ENCODE results near the gene KRR1. TPM values are rescaled to one million over a fixed set of nuclear protein-coding genes. Genes with fewer than 3 reads are reported as not detected.
"Not testable (repeated sequence)": the region's sequence is repeated elsewhere in the genome, so short reads cannot be mapped to it uniquely, and the experiment has no call there.

KRR1 gene
- total RNA-seq, 2 donors from 2014 or later: 60.7 to 75.2 TPM

- Histone ChIP-seq H3K36me3 (ENCODE audit: control insufficient read depth, insufficient read depth, low read length) (no peaks in the 10 kb centered on the region), H3K9me3 (ENCODE audit: control insufficient read depth, low read length) (no peaks in the 10 kb centered on the region), H3K27ac (ENCODE audit: low read depth, low read length) (no peak overlapping the region), H3K27me3 (ENCODE audit: control insufficient read depth, insufficient read depth, low read length, poor library complexity, severe bottlenecking) (no peaks in the 10 kb centered on the region), H3K4me1 (ENCODE audit: control insufficient read depth, insufficient read depth, low read length) (no peaks in the 10 kb centered on the region), H3K9ac (ENCODE audit: extremely low read depth, low read length, poor library complexity, severe bottlenecking) (no peak overlapping the region), H3K4me3 (ENCODE audit: low read length) (no peak overlapping the region)
- no peaks in the 10 kb centered on the region for H3K36me3 Mint-ChIP-seq (ENCODE audit: low read depth)
- H3K4me1 Mint-ChIP-seq: no peaks in the 10 kb centered on the region
- H3K27ac Mint-ChIP-seq: no peak overlapping the region
- TF ChIP-seq CTCF (conservative IDR thresholded peaks at IDR 0.05): no peak
- no peak overlapping the region for H3K4me3 Mint-ChIP-seq
- no peak for DNase-seq
- peaks cover 6% of the 10 kb centered on the region for H3K9me3 Mint-ChIP-seq
- H3K27me3 Mint-ChIP-seq (ENCODE audit: insufficient read depth): no peaks in the 10 kb centered on the region
Measured at GRCh38 chr12:75446857-75447256, 64.6 kb downstream of the KRR1 start.

DNA sequence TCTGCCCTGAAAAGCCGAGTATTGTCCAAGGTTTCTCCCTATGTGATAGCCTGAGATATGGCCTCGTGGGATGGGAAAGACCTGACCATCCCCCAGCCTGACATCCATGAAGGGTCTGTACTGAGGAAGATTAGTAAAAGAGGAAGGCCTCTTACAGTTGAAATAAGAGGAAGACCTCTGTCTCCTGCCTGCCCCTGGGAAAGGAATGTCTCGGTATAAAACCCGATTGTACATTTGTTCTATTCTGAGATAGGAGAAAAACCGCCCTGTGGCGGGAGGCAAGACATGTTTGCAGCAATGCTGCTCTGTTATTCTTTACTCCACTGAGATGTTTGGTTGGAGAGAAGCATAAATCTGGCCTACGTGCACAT, 66.3 kb downstream of the KRR1 start:
- 90 to 94% methylated on average over 3 to 7 of the region's 7 CpGs for WGBS, 2 experiments (ENCODE audit: insufficient coverage in 1 of 2, insufficient read length in 1 of 2)
- DNase-seq; H3K27me3 Mint-ChIP-seq (ENCODE audit: insufficient read depth); H3K36me3 Mint-ChIP-seq (ENCODE audit: low read depth); H3K4me3 ChIP-seq (ENCODE audit: low read length); H3K27ac ChIP-seq (ENCODE audit: low read depth, low read length); H3K27me3 ChIP-seq (ENCODE audit: control insufficient read depth, insufficient read depth, low read length, poor library complexity, severe bottlenecking); H3K27ac Mint-ChIP-seq; H3K9me3 ChIP-seq (ENCODE audit: control insufficient read depth, low read length); H3K4me3 Mint-ChIP-seq; H3K4me1 Mint-ChIP-seq; H3K9ac ChIP-seq (ENCODE audit: extremely low read depth, low read length, poor library complexity, severe bottlenecking); H3K36me3 ChIP-seq (ENCODE audit: control insufficient read depth, insufficient read depth, low read length); H3K4me1 ChIP-seq (ENCODE audit: control insufficient read depth, insufficient read depth, low read length): not testable (repeated sequence)
- H3K9me3 Mint-ChIP-seq: peaks cover 12% of the 10 kb centered on the region

DNA sequence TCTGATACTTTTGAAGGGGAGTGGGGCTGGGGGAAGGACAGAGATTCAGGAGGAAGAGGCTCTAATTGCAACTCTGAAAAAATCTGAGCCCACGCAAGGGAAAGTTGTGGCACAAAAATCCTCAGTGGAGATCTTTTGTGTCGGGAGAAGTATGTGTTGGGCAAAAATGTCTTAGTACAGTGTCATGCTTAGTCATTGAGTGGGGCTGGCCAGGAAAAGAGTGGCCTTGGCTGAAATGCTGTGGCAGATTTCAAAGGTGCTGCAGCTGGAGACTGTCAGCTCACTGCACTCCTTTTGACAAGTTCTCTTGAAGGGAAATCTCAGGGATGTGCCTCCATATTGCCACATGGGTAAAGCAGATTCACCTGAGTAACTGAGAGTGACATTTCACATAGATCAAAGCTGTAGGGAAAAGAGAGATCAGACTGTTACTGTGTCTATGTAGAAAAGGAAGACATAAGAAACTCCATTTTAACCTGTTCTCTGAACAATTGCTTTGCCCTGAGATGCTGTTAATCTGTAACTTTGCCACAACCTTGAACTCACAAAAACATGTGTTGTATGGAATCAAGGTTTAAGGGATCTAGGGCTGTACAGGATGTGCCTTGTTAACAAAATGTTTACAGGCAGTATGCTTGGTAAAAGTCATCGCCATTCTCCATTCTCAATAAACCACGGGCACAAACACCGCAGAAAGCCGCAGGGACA, 66.8 kb downstream of the KRR1 start:
- no peak overlapping the region for H3K9ac ChIP-seq (ENCODE audit: extremely low read depth, low read length, poor library complexity, severe bottlenecking)
- Mint-ChIP-seq H3K9me3 (peaks cover 12% of the 10 kb centered on the region), H3K36me3 (ENCODE audit: low read depth) (peaks cover 4% of the 10 kb centered on the region), H3K27me3 (ENCODE audit: insufficient read depth) (no peaks in the 10 kb centered on the region), H3K4me1 (no peaks in the 10 kb centered on the region), H3K27ac (no peak overlapping the region), H3K4me3 (no peak overlapping the region)
- H3K4me3 ChIP-seq (ENCODE audit: low read length): no peak overlapping the region
- H3K27ac ChIP-seq (ENCODE audit: low read depth, low read length): no peak overlapping the region
- TF ChIP-seq CTCF (conservative IDR thresholded peaks at IDR 0.05): no peak
- 94 to 100% methylated on average over 5 to 6 of the region's 6 CpGs for WGBS, 2 experiments (ENCODE audit: insufficient coverage in 1 of 2, insufficient read length in 1 of 2)
- H3K36me3 ChIP-seq (ENCODE audit: control insufficient read depth, insufficient read depth, low read length): no peaks in the 10 kb centered on the region
- no peaks in the 10 kb centered on the region for H3K4me1 ChIP-seq (ENCODE audit: control insufficient read depth, insufficient read depth, low read length)
- H3K9me3 ChIP-seq (ENCODE audit: control insufficient read depth, low read length): no peaks in the 10 kb centered on the region
- DNase-seq: no peak
- no peaks in the 10 kb centered on the region for H3K27me3 ChIP-seq (ENCODE audit: control insufficient read depth, insufficient read depth, low read length, poor library complexity, severe bottlenecking)

DNA sequence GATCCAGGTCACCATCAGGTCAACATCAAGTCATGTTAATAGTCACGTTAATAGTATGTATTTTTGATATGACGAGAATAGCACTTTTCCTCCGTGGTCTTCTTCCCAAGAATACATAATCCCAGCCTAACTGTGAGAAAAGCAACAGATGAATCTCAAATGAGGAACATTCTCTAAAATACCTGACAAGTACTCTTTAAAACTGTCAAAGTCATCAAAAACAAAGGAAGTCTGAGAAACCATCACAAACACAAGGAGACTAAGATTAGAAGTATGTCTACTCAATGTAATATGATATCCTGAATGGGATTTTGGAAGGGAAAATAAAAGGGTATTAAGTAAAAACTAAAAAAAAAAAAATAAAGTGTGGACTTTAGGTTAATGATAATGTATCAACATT, 67.7 kb downstream of the KRR1 start:
- H3K4me1 Mint-ChIP-seq: no peaks in the 10 kb centered on the region
- peaks cover 4% of the 10 kb centered on the region for H3K36me3 Mint-ChIP-seq (ENCODE audit: low read depth)
- H3K27ac Mint-ChIP-seq: no peak overlapping the region
- no peak for TF ChIP-seq CTCF (conservative IDR thresholded peaks at IDR 0.05)
- H3K9me3 ChIP-seq (ENCODE audit: control insufficient read depth, low read length): no peaks in the 10 kb centered on the region
- no peak overlapping the region for H3K4me3 Mint-ChIP-seq
- H3K4me1 ChIP-seq (ENCODE audit: control insufficient read depth, insufficient read depth, low read length): no peaks in the 10 kb centered on the region
- no peak for DNase-seq
- H3K9me3 Mint-ChIP-seq: peaks cover 12% of the 10 kb centered on the region
- no peak overlapping the region for H3K9ac ChIP-seq (ENCODE audit: extremely low read depth, low read length, poor library complexity, severe bottlenecking)
- H3K27ac ChIP-seq (ENCODE audit: low read depth, low read length): no peak overlapping the region
- no peak overlapping the region for H3K4me3 ChIP-seq (ENCODE audit: low read length)
- no peaks in the 10 kb centered on the region for H3K36me3 ChIP-seq (ENCODE audit: control insufficient read depth, insufficient read depth, low read length)
- 46 to 100% methylated on average over 1 to 2 of the region's 3 CpGs for WGBS, 2 experiments (ENCODE audit: insufficient coverage in 1 of 2, insufficient read length in 1 of 2)
- H3K27me3 ChIP-seq (ENCODE audit: control insufficient read depth, insufficient read depth, low read length, poor library complexity, severe bottlenecking): no peaks in the 10 kb centered on the region
- no peaks in the 10 kb centered on the region for H3K27me3 Mint-ChIP-seq (ENCODE audit: insufficient read depth)

GRCh38 chr12:75442454-75442853, 69.0 kb downstream of the KRR1 start:
- not testable (repeated sequence) for H3K4me1 ChIP-seq (ENCODE audit: control insufficient read depth, insufficient read depth, low read length); H3K9me3 ChIP-seq (ENCODE audit: control insufficient read depth, low read length); DNase-seq; H3K27me3 ChIP-seq (ENCODE audit: control insufficient read depth, insufficient read depth, low read length, poor library complexity, severe bottlenecking); H3K27ac Mint-ChIP-seq; H3K36me3 ChIP-seq (ENCODE audit: control insufficient read depth, insufficient read depth, low read length); H3K4me3 ChIP-seq (ENCODE audit: low read length); H3K27me3 Mint-ChIP-seq (ENCODE audit: insufficient read depth); H3K27ac ChIP-seq (ENCODE audit: low read depth, low read length); H3K4me3 Mint-ChIP-seq; H3K9ac ChIP-seq (ENCODE audit: extremely low read depth, low read length, poor library complexity, severe bottlenecking); H3K4me1 Mint-ChIP-seq; H3K36me3 Mint-ChIP-seq (ENCODE audit: low read depth)
- 44 to 100% methylated on average over 1 to 2 of the region's 3 CpGs for WGBS, 2 experiments (ENCODE audit: insufficient coverage in 1 of 2, insufficient read length in 1 of 2)
- H3K9me3 Mint-ChIP-seq: peaks cover 16% of the 10 kb centered on the region

Data from endodermal cell (in vitro differentiated cells).